HG03442 (cell line): ENCODE measurements around the gene NCKAP5.
A peak's percentile ranks its signal among the peaks of the same experiment; 100 is the strongest.

Experiments
- ATAC-seq: cut with Tn5 transposase; IDR thresholded peaks from one replicate; pipeline ENCODE4 v1.9.1; 2021; ENCODE audit warnings: mild to moderate bottlenecking, moderate library complexity; ENCODE audit not compliant: unreplicated experiment

NCKAP5 gene

DNA sequence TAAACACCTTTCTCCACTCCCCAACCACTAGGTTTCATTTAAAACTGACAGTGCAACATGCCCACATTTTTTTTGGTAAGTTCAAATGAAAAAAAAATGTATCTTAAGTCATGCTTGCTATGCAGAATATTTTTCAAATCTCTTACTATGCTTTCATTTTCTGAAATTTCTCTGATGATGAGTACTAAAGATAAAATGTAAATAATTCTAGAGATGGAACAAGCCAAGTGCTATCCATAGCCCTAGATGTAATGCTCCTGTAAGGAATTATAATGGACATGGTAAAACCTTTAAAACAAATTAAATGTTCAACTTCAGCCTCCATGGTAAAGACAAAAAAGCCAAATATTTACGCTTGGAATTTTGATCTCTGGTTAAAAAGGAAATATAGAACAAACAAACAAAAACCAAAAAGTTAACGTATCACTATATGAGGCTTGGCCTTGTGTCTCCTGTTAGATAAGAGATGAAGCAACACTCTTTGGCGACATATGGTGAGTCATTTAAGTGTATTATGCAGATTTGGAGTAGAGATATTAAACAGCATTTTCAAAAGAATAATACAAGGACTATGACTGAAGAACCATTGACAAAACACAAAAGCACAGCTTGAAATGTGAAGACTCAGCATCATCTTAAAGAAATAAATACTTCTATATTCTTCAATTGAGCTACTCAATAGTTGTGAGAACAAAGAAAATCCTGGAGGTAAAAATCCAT, 506.2 kb downstream of the NCKAP5 start:
- ATAC-seq, result no peak

DNA sequence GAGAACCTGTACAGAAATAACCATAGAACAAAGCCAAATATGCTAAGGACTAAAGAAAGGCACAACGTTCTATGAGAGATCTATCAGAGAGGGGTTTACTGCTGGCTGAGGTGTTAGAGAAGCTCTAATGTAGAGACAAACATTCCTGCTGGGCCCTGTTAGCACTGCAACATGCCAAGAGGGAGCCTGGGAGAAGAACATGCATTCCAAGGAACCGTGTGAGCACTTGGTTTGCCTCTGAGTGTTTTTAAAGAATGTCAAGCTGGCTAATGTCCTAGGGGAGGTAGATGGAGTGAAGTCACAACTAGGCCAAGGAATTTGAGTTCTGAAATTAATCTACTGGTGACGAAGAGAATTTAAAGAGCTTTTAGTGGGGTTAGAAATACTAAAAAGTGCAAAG, 514.0 kb downstream of the NCKAP5 start:
- no peak for ATAC-seq

DNA sequence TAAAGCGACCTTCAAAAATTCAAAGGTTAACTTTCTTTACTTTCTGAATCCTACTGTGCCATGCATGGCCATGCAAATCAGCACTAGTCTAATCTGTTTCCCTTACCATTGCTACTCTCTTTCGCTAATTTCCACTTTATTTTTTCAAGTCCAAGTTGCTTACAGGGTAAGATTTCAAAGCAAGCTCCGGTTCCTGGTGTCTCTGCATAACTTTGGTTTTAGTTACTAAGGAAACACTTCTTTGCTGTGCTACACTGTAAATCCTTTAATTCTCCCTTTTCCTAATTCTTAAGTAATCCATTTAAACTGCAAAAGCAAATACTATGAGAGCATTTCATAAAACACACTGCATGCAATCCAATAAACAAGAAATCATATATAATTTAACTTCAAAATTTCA, 514.7 kb downstream of the NCKAP5 start:
- no peak for ATAC-seq

DNA sequence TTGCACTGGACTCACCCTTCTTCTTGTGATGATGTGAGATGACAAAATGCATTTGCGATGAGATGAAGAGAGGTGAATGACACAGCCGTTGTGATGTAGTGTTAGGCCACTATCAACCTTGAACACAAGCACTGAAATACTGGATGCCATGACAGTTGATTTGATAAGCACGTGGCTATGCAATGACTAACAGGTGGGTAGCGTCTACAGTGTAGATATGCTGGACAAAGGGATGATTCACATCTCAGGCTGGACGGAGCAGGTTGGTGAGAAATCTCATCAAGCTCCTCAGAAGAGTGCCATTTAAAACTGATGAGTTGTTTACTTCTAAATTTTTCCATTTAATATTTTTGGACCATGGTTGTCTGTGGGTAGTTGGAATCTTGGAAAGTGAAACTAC, 522.5 kb downstream of the NCKAP5 start:
- ATAC-seq, result no peak

- ATAC-seq, result no peak
These were observed 523.7 kb downstream of the NCKAP5 start for GRCh38 chr2:133044556-133044955.

DNA sequence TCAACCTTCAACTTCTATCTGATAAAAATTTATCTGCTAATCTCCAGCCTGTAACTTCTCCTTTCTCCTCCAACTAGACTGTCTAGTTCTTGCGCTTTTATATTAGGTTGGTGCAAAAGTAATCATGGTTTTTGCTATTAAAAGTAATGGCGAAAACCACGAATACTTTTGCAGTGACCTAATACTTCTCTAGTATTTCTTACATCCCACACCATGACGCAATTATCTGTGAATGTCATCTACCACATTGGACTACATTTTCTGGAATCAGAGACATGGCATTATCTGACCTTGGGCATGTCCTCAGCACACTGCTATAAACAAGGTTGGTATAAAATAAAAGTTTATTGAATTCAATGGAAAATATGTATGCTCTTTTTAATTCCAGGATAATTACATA, 528.1 kb downstream of the NCKAP5 start:
- no peak for ATAC-seq

GRCh38 chr2:133039531-133039930, 528.7 kb downstream of the NCKAP5 start:
- no peak for ATAC-seq

DNA sequence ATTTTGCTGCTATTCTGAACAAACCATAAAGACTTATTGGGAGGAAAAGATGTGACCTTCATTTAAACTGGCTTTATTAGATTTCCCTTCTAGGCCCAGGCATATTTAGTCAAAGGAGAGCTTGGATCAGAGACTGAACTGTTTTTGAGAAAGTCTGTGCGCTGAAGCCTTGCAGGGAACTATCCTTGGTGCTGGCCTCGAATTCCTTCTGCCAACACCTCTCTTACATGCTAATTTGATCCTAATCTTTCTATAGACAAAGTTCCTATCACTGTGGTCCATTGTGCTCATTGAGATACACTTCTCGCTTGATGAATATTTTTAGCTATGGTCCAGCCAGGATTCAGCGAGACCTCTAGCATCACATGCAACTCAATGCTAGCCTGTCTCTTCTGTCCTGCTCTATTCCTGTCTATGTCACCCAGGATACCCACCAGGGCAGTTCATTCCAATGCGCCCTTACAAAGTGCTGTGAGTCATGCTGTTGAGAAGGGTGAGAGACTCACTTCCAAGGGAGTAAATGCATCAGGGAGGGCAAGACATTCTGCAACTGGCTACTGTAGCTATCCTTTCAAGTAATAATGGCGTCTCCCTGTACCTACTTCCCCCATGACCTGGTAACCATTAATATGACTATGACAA, 541.6 kb downstream of the NCKAP5 start:
- ATAC-seq, result no peak

DNA sequence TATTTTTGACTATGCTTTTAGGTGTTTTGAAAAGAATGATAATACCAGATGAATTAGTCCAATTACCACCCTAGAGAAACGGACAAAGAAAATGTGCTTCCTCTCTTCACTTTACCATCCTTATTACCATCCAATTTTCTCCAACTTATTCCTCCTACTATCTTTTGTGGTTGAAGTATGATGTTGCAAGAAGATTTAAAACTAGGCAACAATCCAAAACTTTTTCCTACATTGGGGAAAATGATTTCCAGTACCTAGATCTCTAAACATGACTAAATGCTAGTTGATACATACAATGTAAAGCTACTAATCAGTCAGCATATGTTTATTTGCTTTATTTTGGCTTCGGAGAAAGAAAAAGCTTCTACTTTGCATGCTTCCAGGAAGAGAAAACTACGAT, 543.3 kb downstream of the NCKAP5 start:
- ATAC-seq, result no peak

- no peak for ATAC-seq
These were observed 555.2 kb downstream of the NCKAP5 start for GRCh38 chr2:133012847-133013734.

DNA sequence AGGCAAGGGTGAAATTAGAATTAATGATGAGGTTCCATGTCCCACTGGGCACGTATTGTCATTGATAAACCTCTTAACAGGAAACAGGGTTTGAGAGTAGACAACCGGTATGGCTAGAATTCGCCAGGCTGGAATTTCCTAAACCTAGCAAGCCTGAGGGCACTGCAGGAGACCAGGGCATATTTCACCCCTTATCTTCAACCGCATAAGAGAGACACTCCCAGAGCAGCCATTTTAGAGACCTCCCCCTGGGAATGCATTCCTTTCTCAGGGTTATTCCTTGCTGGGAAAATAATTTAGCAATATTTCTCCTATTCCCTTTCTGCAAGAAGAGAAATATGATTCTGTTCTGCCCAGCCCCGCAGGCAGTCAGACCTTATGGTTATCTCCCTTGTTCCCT, 563.6 kb downstream of the NCKAP5 start:
- ATAC-seq, result no peak

GRCh38 chr2:132999421-132999820, 568.8 kb downstream of the NCKAP5 start:
- ATAC-seq, result no peak

- ATAC-seq, result no peak
These were observed 570.0 kb downstream of the NCKAP5 start for GRCh38 chr2:132998221-132998620.

GRCh38 chr2:132991471-132992045, 576.7 kb downstream of the NCKAP5 start:
- ATAC-seq, result no peak

DNA sequence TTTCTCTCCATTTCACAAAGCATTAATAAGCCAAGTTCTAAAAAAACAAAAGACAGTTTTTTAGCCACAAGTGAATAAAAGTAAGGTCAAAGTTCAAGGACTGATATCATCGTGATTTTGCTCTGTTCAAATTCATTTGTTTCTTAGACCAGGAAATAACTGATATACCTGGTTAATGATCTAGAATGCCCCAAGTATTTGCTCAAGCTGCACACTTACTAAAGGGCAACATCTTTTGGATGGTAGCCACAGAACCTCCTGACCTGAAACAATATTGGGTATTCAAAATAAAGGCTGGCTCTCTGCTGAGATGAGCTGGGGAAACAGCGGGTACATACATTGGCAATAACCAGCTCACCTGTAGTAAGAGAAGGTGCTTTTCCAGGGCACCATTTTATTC, 583.5 kb downstream of the NCKAP5 start:
- no peak for ATAC-seq

GRCh38 chr2:132980304-132980703, 588.0 kb downstream of the NCKAP5 start:
- no peak for ATAC-seq

DNA sequence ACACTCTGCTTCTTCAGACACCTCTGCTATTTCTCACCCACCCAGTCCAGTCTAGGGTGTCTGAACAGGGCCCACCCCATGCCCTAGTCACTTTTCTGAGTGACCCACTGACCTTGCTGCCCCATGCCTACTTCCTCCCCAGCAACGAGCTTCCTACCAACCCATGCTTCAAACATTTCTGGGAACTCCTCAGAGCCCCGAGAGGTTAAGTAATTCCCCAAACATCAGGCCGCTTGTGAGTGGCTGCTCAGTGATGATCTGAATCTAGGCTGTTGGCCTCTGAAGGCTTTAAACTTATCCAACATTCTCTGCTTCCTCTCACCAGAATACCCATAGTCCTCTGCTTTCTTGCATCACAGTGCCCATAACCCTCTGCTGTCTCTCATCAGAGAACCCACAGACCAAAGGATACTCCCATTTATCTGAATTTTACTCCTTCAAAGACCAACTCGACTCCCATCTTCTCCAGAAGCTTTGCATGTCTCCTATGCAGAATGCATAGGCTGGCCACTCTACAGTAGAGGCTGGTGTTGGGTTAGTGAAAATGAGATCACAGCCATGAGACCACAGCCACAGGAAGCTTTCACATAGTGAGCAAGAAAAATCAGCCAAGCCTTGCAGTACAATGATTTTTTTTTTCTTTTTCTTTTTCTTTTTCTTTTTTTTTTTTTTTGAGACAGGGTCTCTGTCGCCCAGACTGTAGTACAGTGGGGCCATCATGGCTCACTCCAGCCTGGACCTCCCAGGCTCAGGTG, 588.7 kb downstream of the NCKAP5 start:
- peak; percentile 59 for ATAC-seq

- peak; percentile 48 for ATAC-seq
These were observed 589.4 kb downstream of the NCKAP5 start for GRCh38 chr2:132978840-132979239.

- no peak for ATAC-seq
These were observed 590.3 kb downstream of the NCKAP5 start for GRCh38 chr2:132977812-132978529.
